Skeletal muscle tissue (tissue), 4 donors: ENCODE measurements around the gene ADAMTS18. TPM values are rescaled to one million over a fixed set of nuclear protein-coding genes. Genes with fewer than 3 reads are reported as not detected.

Source experiments
- H3K27ac ChIP-seq: one replicate; pipeline ENCODE4 v1.7.0; 2013; ENCODE audit warnings: mild to moderate bottlenecking, low read depth, low read length, inconsistent platforms
- H3K27me3 ChIP-seq, 3 donors: one replicate each; pipeline ENCODE4 v1.7.0; 2013; ENCODE audit warnings: low read length in 3 of 3; ENCODE audit not compliant: control insufficient read depth in 3 of 3, insufficient read depth in 3 of 3
- H3K36me3 ChIP-seq, 3 donors: one replicate each; pipeline ENCODE4 v1.7.0; 2013; ENCODE audit warnings: low read length in 3 of 3; ENCODE audit not compliant: control insufficient read depth in 3 of 3, insufficient read depth in 3 of 3
- H3K4me1 ChIP-seq, 3 donors: one replicate each; pipeline ENCODE4 v1.7.0; 2013; ENCODE audit warnings: low read length in 3 of 3, mild to moderate bottlenecking in 3 of 3; ENCODE audit not compliant: control insufficient read depth in 3 of 3, insufficient read depth in 3 of 3
- H3K4me3 ChIP-seq, 3 donors: one replicate each; pipeline ENCODE4 v1.7.0; 2013; ENCODE audit warnings: low read length in 3 of 3
- H3K9ac ChIP-seq, 3 donors: one replicate each; pipeline ENCODE4 v1.7.0; 2013; ENCODE audit warnings: low read length in 3 of 3, mild to moderate bottlenecking in 3 of 3, moderate library complexity in 2 of 3, low read depth in 1 of 3
- H3K9me3 ChIP-seq, 3 donors: one replicate each; pipeline ENCODE4 v1.7.0; 2013; ENCODE audit warnings: low read length in 3 of 3; ENCODE audit not compliant: control insufficient read depth in 3 of 3
- total RNA-seq: library from RNA; depleted of rRNA; stranded (reverse); fragments of >200 nt; gene quantifications from one replicate; pipeline ENCODE4 v1.2.3, GENCODE V29; 2014
- donor health status: Osteomylitis.

The ADAMTS18 gene
- total RNA-seq, 1 donor from 2014 or later = 5.2 TPM

- Histone ChIP-seq H3K27me3 (no peaks in the 10 kb centered on the region), H3K9ac (no peak overlapping the region), H3K36me3 (no peaks in the 10 kb centered on the region), H3K9me3 (no peaks in the 10 kb centered on the region), H3K27ac (no peak overlapping the region), H3K4me3 (no peak overlapping the region), H3K4me1 (no peaks in the 10 kb centered on the region)
Measured at GRCh38 chr16:77374384-77374783, 60.5 kb downstream of the ADAMTS18 start.

- Histone ChIP-seq H3K27me3 (no peaks in the 10 kb centered on the region), H3K9me3 (no peaks in the 10 kb centered on the region), H3K4me1 (no peaks in the 10 kb centered on the region), H3K27ac (no peak overlapping the region), H3K36me3 (no peaks in the 10 kb centered on the region), H3K9ac (no peak overlapping the region), H3K4me3 (no peak overlapping the region)
Measured at GRCh38 chr16:77373726-77374125, 61.1 kb downstream of the ADAMTS18 start.

- H3K9ac ChIP-seq = no peak overlapping the region
- H3K36me3 ChIP-seq = no peaks in the 10 kb centered on the region
- H3K27me3 ChIP-seq = no peaks in the 10 kb centered on the region
- no peak overlapping the region for H3K27ac ChIP-seq
- H3K4me1 ChIP-seq = no peaks in the 10 kb centered on the region
- H3K9me3 ChIP-seq = no peaks in the 10 kb centered on the region
- H3K4me3 ChIP-seq = no peak overlapping the region
Measured at GRCh38 chr16:77364770-77365169, 70.1 kb downstream of the ADAMTS18 start.

- H3K9ac ChIP-seq = no peak overlapping the region
Measured at GRCh38 chr16:77359065-77359502, 75.8 kb downstream of the ADAMTS18 start.

GRCh38 chr16:77353587-77354263, 81.1 kb downstream of the ADAMTS18 start:
- H3K27ac ChIP-seq = no peak overlapping the region
- H3K9me3 ChIP-seq = no peaks in the 10 kb centered on the region
- no peaks in the 10 kb centered on the region for H3K27me3 ChIP-seq
- H3K4me3 ChIP-seq = no peak overlapping the region
- H3K36me3 ChIP-seq = no peaks in the 10 kb centered on the region
- no peak overlapping the region for H3K9ac ChIP-seq
- H3K4me1 ChIP-seq = no peaks in the 10 kb centered on the region

More at GRCh38 chr16:77359065-77359502, 75.8 kb downstream of the ADAMTS18 start:
- Histone ChIP-seq H3K4me3 (no peak overlapping the region), H3K27me3 (no peaks in the 10 kb centered on the region), H3K9me3 (no peaks in the 10 kb centered on the region), H3K36me3 (no peaks in the 10 kb centered on the region), H3K27ac (no peak overlapping the region), H3K4me1 (no peaks in the 10 kb centered on the region)

- Histone ChIP-seq H3K36me3 (no peaks in the 10 kb centered on the region), H3K9me3 (peaks cover 0 to 2% (median 0%) of the 10 kb centered on the region in 3 donors), H3K27me3 (no peaks in the 10 kb centered on the region), H3K4me1 (no peaks in the 10 kb centered on the region), H3K27ac (no peak overlapping the region), H3K4me3 (no peak overlapping the region), H3K9ac (no peak overlapping the region)
Measured at GRCh38 chr16:77344341-77344740, 90.5 kb downstream of the ADAMTS18 start.

GRCh38 chr16:77336637-77337036, 98.2 kb downstream of the ADAMTS18 start:
- no peak overlapping the region for H3K27ac ChIP-seq
- H3K9ac ChIP-seq = no peak overlapping the region
- no peaks in the 10 kb centered on the region for H3K27me3 ChIP-seq
- no peak overlapping the region for H3K4me3 ChIP-seq
- H3K36me3 ChIP-seq = no peaks in the 10 kb centered on the region
- H3K4me1 ChIP-seq = no peaks in the 10 kb centered on the region
- H3K9me3 ChIP-seq = peaks cover 0 to 2% (median 0%) of the 10 kb centered on the region in 3 donors

- H3K4me1 ChIP-seq = no peaks in the 10 kb centered on the region
- no peak overlapping the region for H3K27ac ChIP-seq
- no peak overlapping the region for H3K4me3 ChIP-seq
- H3K36me3 ChIP-seq = no peaks in the 10 kb centered on the region
- peaks cover 0 to 2% (median 0%) of the 10 kb centered on the region in 3 donors for H3K9me3 ChIP-seq
- no peaks in the 10 kb centered on the region for H3K27me3 ChIP-seq
- H3K9ac ChIP-seq = no peak overlapping the region
Measured at GRCh38 chr16:77335652-77336234, 99.1 kb downstream of the ADAMTS18 start.

- Histone ChIP-seq H3K36me3 (no peaks in the 10 kb centered on the region), H3K27me3 (no peaks in the 10 kb centered on the region), H3K27ac (no peak overlapping the region), H3K4me3 (no peak overlapping the region), H3K9ac (no peak overlapping the region), H3K4me1 (no peaks in the 10 kb centered on the region), H3K9me3 (no peaks in the 10 kb centered on the region)
Measured at GRCh38 chr16:77332792-77333191, 102.0 kb downstream of the ADAMTS18 start.

GRCh38 chr16:77331802-77332586, 102.8 kb downstream of the ADAMTS18 start:
- Histone ChIP-seq H3K9ac (no peak overlapping the region), H3K27me3 (no peaks in the 10 kb centered on the region), H3K9me3 (no peaks in the 10 kb centered on the region), H3K4me1 (no peaks in the 10 kb centered on the region), H3K4me3 (no peak overlapping the region), H3K27ac (no peak overlapping the region), H3K36me3 (no peaks in the 10 kb centered on the region)
